HG02610 (cell line): ENCODE results near the gene SHISAL1.

Experiments used
- ATAC-seq: cut with Tn5 transposase; IDR thresholded peaks from one replicate; pipeline ENCODE4 v1.9.1; 2021; ENCODE audit warnings: mild to moderate bottlenecking, moderate library complexity; ENCODE audit not compliant: unreplicated experiment

SHISAL1 gene

DNA sequence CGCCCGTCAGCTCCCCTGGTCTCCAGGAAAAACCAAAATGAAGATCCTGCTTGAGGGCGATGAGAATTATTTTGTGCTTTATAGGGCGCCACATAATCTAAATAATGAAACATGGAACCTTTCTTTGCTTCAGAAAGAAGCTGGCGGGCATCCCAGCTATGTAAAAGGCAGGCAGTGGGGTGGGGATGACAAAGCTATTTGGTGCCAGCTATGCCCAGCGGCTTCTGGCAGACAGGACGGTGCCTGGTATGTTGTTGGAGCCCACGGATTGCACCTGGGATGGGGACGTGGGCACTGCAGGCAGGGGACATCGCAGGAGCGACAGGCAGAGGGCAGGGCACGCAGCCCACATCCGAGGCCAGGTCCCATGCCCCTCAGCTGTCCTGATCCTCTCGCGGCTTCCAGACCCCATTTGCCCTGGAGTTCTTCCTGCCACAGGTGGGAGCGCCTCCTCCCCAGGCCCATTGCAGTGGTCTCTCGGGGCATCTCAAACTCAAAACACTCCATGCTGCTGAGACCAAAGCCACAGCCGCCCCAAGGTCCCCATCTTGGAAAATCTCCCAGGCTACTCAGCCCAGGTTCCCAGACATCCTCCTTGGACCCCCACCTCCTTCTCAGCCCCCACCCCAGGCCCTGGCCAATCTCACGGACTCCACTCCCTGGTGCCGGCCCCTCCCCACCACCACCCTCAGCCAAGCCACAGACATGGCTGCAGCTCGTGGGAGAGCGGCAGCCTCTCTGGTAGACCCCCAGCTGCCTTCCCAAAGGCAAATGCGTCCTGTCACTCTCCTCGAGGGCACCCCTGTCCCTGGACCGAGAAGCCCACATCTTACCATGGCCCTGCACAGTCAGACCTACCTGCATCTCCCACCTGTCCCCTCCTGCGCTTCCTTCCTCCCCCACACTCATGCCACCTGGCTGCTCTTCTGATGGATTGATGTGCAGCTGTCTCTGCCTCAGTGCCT lies 45.7 kb downstream of the SHISAL1 start:
- no peak for ATAC-seq

DNA sequence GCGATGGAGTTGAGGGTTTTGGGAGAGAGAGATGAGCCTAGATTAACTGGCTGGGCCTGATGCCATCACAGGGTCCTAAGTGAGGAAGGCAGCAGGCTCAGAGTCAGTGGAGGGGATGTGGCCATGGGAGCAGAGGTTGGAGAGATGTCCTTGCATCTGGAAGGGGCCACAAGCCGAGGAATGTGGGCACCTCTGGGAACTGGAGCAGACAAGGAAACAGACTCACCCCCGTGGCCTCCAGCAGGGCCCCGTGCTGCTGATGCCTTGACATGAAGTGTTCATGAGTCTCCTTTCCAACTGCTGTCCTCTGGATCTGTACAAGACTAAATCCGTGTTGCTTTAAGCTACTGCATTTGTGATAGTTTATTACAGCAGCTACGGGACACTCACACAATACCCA lies 49.2 kb downstream of the SHISAL1 start:
- ATAC-seq = no peak

DNA sequence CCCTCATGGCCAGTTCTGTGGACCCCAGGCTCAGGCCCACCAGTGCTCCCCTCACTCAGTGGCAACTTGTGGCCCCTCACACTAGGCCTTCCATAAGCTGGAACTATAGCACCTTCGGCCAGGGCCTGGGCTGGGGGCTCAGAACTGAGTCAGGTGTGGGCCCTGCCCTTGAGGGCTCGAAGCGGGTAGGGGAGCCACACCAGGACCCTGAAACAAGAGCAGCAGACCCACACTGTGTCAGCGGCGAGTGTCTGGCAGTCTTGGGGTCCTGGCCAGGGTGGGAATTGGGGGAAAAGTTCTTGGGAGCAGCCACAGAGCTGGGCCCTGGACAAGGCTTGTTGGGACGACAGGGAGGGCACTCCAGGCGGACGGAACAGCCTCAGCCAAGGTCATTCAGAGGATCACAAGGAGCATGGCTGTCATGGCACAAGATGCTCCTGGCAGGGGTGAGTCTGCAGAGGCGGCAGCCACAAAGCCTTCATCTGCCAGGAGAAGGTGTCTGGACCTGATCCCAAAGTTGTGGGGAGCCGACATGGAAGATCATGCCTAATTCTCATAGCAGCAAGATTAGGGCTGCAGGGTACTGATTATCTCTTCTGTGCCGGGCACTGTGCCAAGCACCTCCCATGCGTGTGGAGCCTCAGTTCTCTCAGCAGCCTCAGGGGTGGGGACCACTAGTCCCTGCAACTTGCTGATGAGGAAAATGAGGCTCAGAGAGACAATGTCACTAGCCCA lies 50.7 kb downstream of the SHISAL1 start:
- ATAC-seq = no peak

DNA sequence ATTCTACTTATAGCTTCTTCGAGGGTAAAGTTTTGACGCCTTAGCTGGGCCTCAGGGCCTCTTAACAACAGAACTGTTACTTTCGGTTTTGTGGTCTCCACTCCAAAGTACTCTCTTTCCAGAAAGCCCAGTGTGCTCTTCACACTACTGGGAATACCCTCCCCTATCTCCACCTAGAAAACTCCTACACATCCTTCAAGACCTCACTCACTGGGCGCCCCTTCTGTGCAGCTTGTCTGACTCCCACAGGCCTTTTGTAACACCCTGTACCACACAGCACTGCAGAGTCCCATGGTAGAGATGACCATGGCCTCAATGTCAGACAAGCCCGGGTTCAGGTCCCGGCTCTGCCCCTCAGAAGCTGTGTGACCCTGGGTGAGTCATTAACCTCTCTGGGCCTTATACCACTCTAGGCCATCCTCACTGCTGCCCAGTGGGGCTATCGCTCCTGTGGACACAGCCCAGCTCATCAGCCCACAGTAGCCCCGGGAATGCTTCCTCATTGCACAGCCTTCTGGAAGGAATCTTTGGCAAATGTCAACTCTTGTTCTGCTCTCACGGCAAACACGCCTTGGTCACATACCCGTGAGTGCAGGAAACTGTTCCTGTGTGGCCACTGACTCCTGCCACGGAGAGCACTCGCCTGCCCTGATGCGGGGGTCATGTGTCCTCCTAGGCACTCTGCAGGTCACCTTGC lies 51.4 kb downstream of the SHISAL1 start:
- ATAC-seq = no peak

DNA sequence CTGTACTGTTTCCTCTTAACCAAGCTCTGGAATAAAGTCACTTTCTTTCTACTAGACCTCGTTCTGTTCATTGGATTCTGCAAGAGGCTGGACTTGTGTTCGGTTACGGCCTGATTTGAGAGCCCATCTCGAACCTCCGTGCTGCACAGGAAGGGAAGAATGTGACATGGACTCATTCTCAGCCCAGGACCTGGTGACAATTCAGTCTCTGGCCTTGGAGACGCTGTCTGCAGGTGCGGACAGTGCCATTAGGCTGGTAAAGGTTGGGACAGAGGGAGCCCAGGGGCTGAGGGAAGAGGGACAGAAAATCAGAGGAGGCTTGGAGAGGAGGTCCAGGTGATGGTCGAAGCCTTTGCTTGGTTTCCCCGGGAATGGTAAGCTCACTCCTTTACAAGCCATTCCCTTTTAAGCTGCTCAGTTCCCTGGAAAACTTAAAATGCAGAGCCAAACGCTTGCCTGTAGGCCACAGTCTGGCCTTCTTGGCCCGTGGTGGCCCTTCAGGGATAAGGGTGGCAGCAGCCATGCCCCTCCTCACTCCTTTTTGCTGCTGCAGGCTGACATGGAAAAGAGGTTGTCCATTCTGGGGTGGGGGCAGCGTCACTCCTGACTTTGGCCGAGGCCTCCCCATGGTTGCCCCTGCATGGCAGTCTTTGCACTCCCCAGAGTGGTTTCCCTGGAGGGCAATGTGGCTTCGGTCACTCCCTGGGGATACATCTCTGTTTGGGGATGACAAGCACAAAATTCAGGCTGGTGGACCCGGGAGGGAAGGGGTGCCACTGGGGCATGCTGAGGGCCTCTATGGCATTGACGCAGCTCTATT lies 52.3 kb downstream of the SHISAL1 start:
- ATAC-seq = no peak

DNA sequence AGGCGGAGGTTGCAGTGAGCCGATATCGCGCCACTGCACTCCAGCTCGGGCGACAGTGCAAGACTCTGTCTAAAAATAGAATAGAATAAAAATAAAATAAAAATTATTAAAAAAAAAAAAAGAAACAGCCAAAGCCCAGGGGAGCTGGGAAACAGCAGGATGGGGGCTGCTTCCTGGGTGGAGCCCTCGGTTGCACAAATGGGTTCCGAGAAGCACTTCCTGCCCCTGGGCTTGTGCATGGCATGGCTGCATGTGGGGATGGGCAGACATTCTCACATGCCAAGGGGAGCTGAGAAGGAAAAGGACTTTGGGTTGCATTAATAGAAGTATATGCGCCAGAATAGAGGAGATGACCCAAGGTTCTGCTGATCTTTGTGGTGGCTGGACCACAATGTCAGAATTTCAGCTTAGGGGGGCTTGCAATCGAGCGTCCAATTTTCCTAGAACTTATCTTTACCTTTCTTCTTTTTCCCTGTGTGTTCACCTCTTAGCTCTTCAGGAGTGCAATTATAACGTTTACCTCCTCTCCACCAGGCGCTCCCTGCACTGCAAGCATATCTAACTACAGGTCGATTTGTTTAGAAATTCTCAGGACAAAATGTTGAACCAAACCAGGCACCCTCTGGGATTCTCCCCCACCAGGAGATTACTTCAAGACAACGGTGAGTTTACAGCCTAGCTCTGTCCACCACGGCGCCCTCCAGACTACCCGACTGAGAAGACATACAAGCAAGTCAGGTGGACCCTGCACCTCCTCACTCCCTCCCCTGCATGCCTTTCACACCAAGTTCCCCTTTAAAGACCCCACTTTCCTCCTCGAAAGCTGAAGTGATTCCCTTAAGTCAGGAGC lies 53.2 kb downstream of the SHISAL1 start:
- ATAC-seq = no peak

DNA sequence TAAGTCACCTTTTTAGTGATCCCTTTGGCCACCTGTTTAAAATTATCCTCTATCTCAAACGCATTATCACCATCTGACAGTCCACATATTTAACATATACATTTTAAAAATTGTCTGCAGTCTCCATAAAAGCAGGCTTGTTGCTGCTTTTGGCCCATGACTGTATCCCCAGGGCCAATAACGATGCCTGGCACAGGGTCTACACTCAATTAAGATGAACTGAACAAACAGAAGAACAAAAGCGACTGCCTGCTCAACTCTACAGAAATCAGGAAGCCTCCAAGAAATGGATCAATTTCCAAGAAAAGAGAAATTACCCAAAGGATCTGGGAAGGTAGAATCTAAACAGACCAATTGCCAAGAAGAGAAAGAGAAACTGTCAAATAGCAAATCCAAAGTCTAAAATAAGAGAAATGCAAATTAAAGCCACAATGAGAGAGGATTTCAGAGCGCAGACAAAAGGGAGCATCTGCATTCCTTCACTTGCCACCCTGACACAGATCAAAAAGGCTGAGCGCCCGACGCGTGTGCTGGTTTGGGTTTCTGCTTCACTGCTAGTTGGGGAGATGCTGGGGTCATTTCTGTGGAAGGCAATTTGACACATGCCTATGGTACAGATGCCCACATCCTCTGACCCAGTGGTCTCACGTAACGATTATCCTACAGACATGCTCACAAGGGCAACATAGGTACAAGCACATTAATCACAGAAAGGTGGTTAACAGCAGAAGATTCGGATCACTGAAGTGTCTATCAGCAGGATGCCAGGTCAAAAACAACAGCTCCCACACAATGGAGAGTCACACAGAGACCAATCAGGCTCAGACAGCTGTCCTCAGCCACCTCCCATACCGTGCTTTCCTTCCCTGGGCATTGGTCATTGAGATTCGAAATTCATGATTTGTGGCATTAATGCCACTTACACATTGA lies 55.9 kb downstream of the SHISAL1 start:
- ATAC-seq = no peak

DNA sequence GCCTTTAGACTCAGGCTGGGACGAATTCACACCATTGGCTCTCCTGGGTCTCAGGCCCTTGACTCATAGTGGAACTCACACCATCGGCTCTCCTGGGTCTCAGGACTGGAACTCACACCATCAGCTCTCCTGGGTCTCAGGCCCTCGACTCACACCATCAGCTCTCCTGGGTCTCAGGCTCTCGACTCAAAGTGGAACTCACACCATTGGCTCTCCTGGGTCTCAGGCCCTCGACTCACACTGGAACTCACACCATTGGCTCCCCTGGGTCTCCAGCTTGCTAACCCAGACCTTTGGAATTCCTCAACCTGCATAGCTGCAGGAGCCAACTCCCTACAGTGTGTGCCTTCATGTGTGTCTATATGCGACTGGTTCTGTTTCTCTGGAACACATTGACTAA lies 56.7 kb downstream of the SHISAL1 start:
- no peak for ATAC-seq

DNA sequence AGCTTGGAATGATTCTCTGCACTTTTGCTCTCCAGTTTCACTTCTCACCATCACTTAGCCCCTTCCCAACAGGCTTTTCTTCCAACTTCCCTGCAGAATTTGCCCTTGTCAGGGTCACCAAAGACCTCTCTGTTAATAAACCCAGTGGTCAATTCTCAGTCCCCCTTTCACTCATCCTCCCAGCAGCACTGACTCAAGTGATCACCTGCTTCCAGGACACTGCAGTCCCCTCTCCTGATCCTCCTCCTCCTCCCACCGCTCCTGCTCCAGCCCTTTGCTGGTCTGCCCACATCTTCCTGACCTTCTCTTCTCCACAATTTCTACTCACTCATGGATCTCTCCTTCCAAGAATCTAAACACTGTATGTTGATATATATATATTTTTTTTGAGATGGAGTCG lies 57.9 kb downstream of the SHISAL1 start:
- no peak for ATAC-seq

DNA sequence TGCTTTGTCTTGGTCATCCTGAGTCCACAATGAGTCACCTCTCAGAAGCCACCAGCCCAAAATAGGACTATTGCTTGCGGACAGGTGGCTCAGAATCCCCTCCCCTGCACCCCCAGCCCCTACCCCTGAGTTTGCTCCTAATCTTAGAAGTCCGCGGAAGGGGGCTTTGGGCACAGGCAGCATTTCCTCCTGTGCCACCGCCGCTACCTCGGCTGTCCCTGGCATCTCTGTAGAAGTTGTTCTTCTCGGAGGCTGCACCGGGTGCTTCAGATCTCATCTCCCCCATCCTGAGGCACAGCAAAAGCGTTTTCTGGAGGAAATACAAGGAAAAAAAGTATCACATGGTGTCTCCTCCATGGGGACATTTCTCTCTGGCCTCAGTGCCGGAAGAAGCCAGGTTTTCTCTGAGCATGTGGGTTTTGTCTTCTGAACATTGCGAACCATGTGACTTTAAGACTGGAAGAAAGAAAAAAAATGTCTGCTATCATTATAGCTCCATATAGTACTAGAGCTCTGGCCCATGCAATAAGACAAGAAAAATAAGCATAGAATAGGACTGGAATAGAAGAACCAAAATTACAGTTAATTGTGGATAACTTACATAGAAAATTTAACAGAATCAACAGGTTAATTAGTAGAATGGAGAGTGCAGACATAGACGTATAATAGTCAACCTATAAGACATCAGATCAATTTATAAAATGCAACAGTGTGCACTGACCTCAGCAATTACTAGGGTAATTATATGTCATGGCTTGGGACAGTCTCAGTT lies 63.2 kb downstream of the SHISAL1 start:
- ATAC-seq = no peak

DNA sequence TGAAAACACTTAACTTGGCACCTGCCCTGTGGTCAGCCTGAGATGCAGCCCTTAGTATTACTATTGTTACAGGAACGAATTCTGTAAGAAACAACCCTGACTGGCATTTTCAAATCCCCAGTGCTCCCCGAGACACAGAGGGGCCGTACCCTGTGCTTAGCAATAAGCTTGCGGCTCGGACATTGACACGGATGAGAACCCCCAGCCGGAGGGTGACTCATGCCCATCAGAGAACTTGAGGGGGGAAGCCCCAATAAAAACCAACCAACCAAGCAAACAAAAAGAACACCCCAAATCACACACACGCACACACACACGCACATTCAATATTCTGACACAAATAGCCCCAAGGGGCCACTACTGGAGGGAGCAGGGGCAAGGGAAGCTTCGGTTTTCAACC lies 63.8 kb downstream of the SHISAL1 start:
- ATAC-seq = no peak

DNA sequence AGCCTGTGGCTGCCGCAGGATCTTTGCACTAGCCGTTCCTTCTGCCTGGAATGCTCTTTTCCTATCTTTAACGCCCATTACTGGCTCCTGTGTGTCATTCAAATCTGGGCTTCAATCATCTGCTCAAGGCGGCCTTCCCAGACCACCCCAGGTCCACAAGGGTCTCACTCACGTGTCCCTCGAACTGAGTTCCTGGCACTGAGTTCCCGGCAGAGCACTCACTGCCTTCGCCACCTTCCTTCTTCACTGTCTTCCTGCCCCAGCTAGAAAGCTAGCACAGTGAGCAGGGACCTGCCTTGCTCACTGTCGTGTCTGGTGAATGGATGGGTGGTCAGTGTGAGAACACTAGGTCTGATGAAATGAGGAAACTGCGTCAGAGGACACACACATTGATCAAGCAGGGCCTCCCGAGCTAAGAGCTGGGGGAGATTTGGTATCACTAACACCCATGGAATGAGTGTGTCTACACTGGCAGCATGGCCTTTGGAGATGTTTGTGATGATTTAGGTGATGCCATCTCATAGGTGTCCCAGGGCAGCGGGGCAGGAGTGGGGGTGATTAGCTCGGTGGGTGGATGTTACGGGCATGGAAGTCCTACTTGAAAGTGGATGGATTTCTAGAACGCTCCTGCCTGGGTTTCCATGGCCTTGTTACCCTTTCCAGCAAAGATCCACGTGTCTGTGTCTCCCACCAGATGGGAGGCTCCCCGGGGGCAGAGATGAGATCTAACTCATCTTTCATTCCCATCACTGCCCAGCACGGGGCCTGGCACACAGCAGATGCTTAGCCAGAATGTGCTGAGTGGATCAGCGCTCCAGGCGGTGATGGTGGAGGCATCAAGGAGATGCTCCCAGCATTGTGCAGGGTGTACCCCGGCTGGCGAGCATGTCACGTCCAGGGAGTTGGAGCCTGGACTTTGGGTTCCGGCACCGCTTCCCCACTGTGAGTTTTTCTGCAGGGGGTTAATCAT lies 64.5 kb downstream of the SHISAL1 start:
- ATAC-seq = no peak

DNA sequence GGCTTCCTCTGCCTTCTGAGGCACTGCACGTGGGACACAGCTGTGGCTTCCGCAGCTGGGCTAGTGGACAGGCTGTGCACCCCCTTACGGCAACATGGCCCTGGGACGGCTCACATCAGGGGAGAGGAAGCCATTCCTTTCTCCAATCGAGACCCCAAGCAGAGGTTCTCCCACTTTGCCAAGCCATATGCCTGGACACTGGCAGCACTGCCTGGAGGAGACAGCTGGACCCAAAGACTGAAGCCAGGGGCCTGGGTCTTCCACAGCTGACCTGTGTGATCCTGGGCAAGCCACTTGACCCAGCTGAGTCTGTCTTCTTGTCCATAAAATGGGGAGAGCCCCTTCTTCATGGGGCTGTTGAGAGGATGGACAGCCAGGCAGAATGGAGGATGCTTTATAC lies 65.4 kb downstream of the SHISAL1 start:
- no peak for ATAC-seq

DNA sequence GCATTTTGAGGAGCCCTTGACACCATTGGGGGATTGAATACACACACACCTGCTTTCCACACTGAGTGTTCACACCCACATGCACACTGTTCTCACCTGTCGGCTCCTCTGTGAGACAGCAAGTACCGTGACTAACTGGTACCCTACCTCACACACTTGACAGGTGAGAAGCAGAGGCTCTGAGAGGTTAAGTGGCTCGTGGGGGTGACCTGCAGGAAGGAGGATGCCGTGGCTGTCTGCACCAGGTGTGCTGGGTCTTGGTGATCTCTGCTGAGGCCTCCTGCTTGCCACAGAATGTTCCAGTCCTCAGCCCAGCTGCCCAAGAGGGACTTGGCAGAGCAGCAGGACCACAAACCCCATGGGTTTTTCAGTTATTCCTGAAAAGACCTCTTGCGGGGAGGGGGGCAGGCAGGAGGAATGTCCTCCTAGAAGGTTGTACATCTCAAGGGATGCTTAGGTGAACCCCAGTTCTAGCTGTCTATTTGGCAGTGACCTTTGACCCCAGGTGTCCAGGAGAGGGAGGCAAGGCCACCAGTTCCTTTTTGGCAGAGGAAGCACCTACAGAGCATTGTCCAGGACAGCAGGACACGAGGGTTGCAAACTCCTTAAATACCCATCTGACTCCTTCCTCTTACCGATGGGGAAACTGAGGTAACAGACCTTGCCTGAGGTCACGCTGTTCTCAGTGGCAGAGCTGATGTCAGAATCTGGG lies 66.0 kb downstream of the SHISAL1 start:
- ATAC-seq = no peak

DNA sequence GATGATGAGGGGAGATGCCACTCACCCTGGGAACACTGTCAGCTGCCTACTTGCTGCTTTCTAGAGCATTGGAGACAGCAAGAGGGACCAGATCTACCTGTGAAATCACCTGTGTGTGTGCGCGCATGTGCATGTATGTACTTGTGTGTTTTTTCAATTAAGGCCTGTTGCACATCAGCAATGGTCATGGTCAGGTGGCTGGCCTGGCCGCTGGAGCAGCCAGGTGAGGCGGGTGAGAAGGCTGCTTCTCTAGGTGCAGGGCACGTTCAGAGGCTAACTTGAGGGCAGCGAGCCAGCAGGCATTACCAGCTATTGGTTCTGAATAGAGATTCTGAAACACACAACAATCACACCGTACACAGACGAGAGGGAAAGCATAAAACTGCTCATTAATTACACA lies 66.9 kb downstream of the SHISAL1 start:
- ATAC-seq = no peak

DNA sequence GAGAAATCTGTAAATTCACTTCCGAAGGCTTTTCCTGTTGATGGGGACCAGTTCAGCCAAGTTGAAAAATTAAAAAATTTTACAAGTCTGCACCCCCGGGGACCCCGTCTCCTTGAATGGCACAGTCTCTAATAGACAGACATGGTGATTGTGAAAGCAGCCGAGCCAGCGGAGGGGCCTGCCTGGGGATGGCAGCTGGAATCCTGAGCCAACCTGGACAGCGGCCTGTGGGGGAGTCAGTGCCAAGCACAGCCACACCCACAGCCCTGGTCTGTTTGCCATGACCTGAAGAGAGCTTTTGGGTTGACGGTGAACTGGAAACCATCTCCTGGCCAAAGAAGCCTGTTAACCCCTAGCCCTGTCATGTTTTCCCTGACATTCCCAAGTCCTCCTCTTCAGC lies 67.3 kb downstream of the SHISAL1 start:
- ATAC-seq = no peak
